Activated CD4-positive, alpha-beta T cell treated with anti-CD3 and anti-CD28 coated beads for 36 hours (primary cell): ENCODE data around the gene UBE2V1. TPM values are rescaled to one million over a fixed set of nuclear protein-coding genes. Genes with fewer than 3 reads are reported as not detected.

Source experiments
- ATAC-seq: fragments of 200-7000 bp; cut with Tn5 transposase; one replicate; pipeline ENCODE4 v1.10.0; 2021; ENCODE audit warnings: mild to moderate bottlenecking, moderate library complexity
- CTCF ChIA-PET: fragments of 350-600 bp; sonication (Branson Sonifier 250); formaldehyde crosslinking; loops from one replicate; lab custom pipeline; 2021; ENCODE audit warnings: antibody characterized with exemption; lab: Charles Lee
- POLR2A ChIA-PET: fragments of 350-600 bp; sonication (Branson Sonifier 250); formaldehyde crosslinking; loops from one replicate; lab custom pipeline; 2021; ENCODE audit warnings: antibody characterized with exemption, inconsistent platforms; lab: Charles Lee
- DNase-seq: peaks from one replicate; pipeline ENCODE4 v3.0.0-alpha.2; 2020
- H3K27ac Mint-ChIP-seq: one replicate; pipeline ENCODE4 v1.8.0; 2021; ENCODE audit warnings: mixed read lengths
- H3K27me3 Mint-ChIP-seq: one replicate; pipeline ENCODE4 v1.8.0; 2021; ENCODE audit warnings: mixed read lengths
- H3K36me3 Mint-ChIP-seq: one replicate; pipeline ENCODE4 v1.8.0; 2021; ENCODE audit warnings: low read depth, mixed read lengths
- H3K4me1 Mint-ChIP-seq: one replicate; pipeline ENCODE4 v1.8.0; 2021; ENCODE audit warnings: mixed read lengths
- H3K4me3 Mint-ChIP-seq: one replicate; pipeline ENCODE4 v1.8.0; 2021; ENCODE audit warnings: mild to moderate bottlenecking, moderate library complexity, mixed read lengths
- H3K9me3 Mint-ChIP-seq: one replicate; pipeline ENCODE4 v1.8.0; 2021; ENCODE audit warnings: low read depth, mixed read lengths
- intact Hi-C, 2 experiments: fragments of 100-400 bp; cut with DNase I in 1 of 2; cut with micrococcal nuclease in 1 of 2; formaldehyde crosslinking; loops; one replicate each; pipeline versions ENCODE4 v1.14.2 to v1.15.1; 2022 to 2024; cut with DNase I, micrococcal nuclease
- total RNA-seq, 2 experiments: library from RNA; stranded (reverse); gene quantifications; one replicate each; pipeline ENCODE4 v1.2.3, GENCODE V29; 2021

The UBE2V1 gene
- total RNA-seq, 2 experiments from 2014 or later, result 177 to 265 TPM

DNA sequence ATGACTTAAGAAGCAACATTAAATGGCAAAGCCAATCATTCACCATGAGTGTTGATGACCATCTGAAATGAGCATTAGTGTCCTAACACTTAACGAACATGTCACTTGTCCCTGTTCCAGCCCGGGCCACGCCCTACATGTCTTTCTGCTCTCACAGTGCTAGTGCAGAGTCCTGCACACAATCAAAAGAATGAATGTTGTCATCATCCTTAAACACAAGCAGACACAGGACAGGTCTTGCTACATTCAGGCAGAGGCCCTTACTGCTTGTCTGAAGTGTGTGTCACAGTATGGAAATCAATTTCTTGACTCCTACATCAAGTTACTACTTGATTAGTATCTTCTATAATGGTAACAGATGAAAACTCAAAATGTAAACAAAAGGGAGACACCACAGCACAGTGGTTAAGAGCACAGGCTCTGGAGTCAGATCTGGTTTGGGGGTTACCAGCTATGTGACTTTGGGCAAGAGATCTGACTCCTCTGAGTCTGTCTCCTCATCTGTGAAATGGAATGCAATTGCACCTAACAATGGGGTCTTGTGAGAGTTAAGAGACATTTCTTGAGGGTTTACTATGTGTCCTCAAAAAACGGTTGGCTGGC is 17.4 kb downstream of the UBE2V1 start:
- H3K4me3 Mint-ChIP-seq, result no peak overlapping the region
- no peaks in the 10 kb centered on the region for H3K9me3 Mint-ChIP-seq
- H3K27me3 Mint-ChIP-seq, result no peaks in the 10 kb centered on the region
- intact Hi-C loops, result no loop called here
- ATAC-seq (no peak), DNase-seq (no peak)
- ChIA-PET CTCF (interaction anchor here (0.6 to 4.9 kb wide), 4 partner anchors 10 to 416 kb away, joined by 3 to 40 read pairs (median 4); no protein-coding TSS in a partner anchor), POLR2A (no interaction called here)
- peak overlapping the region; percentile 70 for H3K27ac Mint-ChIP-seq
- H3K36me3 Mint-ChIP-seq, result peaks cover 37% of the 10 kb centered on the region
- H3K4me1 Mint-ChIP-seq, result peaks cover 42% of the 10 kb centered on the region

GRCh38 chr20:50094522-50094921 is 18.4 kb downstream of the UBE2V1 start:
- peaks cover 48% of the 10 kb centered on the region for H3K4me1 Mint-ChIP-seq
- no peak overlapping the region for H3K4me3 Mint-ChIP-seq
- no peak for DNase-seq
- ChIA-PET POLR2A (no interaction called here), CTCF (interaction anchor here (0.7 to 1.0 kb wide), 4 partner anchors 9 to 24 kb away, joined by 3 read pairs; no protein-coding TSS in a partner anchor)
- peak overlapping the region; percentile 37 for H3K27ac Mint-ChIP-seq
- H3K9me3 Mint-ChIP-seq, result no peaks in the 10 kb centered on the region
- intact Hi-C loops, result no loop called here
- H3K36me3 Mint-ChIP-seq, result peaks cover 40% of the 10 kb centered on the region
- no peak for ATAC-seq
- no peaks in the 10 kb centered on the region for H3K27me3 Mint-ChIP-seq

DNA sequence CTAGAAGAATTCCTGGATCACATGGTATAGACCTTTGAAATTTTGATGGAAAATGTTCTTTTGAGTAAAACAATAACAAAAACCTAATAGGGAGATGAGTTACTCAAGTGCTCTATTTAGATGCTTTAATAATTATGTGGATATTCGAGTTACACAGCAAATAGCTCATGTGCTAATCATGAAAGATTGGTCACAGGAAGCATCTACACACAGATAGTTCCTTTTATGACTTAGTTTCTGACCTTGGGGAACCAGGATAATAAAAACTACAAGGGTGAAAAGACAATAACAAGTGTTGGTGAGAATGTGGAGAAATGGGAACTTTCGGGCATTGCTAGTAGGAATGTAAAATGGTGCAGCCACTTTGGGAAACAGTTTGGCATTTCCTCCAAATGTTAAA is 19.7 kb downstream of the UBE2V1 start:
- ChIA-PET CTCF (interaction anchor here (0.7 to 1.3 kb wide), 6 partner anchors 10 to 150 kb away, joined by 3 to 6 read pairs (median 3); no protein-coding TSS in a partner anchor), POLR2A (interaction anchor here (1.2 kb wide), 1 partner anchor 16 kb away, joined by 4 read pairs; no protein-coding TSS in a partner anchor)
- Mint-ChIP-seq H3K36me3 (peaks cover 33% of the 10 kb centered on the region), H3K9me3 (no peaks in the 10 kb centered on the region), H3K4me3 (no peak overlapping the region), H3K27me3 (no peaks in the 10 kb centered on the region), H3K27ac (no peak overlapping the region), H3K4me1 (peaks cover 47% of the 10 kb centered on the region)
- ATAC-seq (no peak), DNase-seq (no peak)
- intact Hi-C loops, result no loop called here

- ChIA-PET CTCF (interaction anchor here (0.7 to 1.3 kb wide), 4 partner anchors 9 to 149 kb away, joined by 3 to 6 read pairs (median 3); no protein-coding TSS in a partner anchor), POLR2A (interaction anchor here (1.2 kb wide), 1 partner anchor 17 kb away, joined by 4 read pairs; no protein-coding TSS in a partner anchor)
- Mint-ChIP-seq H3K36me3 (peaks cover 25% of the 10 kb centered on the region), H3K27me3 (no peaks in the 10 kb centered on the region), H3K27ac (no peak overlapping the region), H3K4me3 (no peak overlapping the region), H3K9me3 (no peaks in the 10 kb centered on the region), H3K4me1 (peaks cover 39% of the 10 kb centered on the region)
- ATAC-seq, result no peak
- DNase-seq, result no peak
- intact Hi-C loops, result no loop called here
These were observed 20.5 kb downstream of the UBE2V1 start for GRCh38 chr20:50092436-50092835.

GRCh38 chr20:50089787-50090177 is 23.2 kb downstream of the UBE2V1 start:
- ChIA-PET CTCF (interaction anchor here (0.9 to 1.4 kb wide), 3 partner anchors 18 to 104 kb away, joined by 3 to 4 read pairs (median 3); no protein-coding TSS in a partner anchor), POLR2A (no interaction called here)
- Mint-ChIP-seq H3K9me3 (no peaks in the 10 kb centered on the region), H3K27ac (peak overlapping the region; percentile 20), H3K4me3 (no peak overlapping the region), H3K27me3 (no peaks in the 10 kb centered on the region), H3K4me1 (peaks cover 50% of the 10 kb centered on the region), H3K36me3 (peaks cover 19% of the 10 kb centered on the region)
- ATAC-seq (no peak), DNase-seq (no peak)
- intact Hi-C loops, result no loop called here

DNA sequence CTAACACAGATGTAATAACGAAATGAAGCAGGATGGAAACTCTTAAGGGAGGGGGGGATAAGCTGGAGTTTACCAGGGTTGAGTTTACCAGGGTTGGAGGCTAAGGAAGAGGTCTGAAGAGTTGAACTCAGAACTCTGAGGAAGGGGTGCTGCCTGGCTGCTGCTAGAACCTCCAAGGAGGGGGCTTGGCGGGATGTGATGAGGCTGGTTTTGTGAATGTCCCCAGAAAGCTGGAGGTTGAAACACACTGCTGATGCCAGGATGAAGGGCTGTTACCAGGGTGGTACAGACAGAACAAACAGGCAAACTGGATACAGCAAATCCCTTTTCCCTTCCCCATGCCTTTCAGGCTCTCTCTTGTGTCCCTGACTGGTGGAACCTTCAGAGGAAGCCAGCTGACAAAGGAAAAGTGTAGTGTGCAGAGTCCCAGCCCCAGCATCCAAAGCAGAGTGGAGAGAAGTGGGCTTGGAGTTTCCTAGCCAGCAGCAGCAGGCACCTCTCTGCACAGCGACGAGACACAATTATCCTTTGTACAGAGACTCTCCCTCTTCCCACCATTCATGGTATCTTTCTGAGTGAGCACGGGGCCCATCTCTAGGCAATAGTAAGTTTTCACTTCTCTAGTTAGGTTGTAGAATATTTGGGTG is 23.7 kb downstream of the UBE2V1 start:
- CTCF ChIA-PET, result interaction anchor here (0.6 to 1.4 kb wide), 8 partner anchors 9 to 383 kb away, joined by 3 to 5 read pairs (median 4); no protein-coding TSS in a partner anchor
- ATAC-seq (no peak), DNase-seq (no peak)
- POLR2A ChIA-PET, result no interaction called here
- intact Hi-C loops, result no loop called here
- Mint-ChIP-seq H3K27me3 (no peaks in the 10 kb centered on the region), H3K9me3 (no peaks in the 10 kb centered on the region), H3K4me3 (no peak overlapping the region), H3K36me3 (peaks cover 14% of the 10 kb centered on the region), H3K27ac (peak overlapping the region; percentile 34), H3K4me1 (peaks cover 50% of the 10 kb centered on the region)

DNA sequence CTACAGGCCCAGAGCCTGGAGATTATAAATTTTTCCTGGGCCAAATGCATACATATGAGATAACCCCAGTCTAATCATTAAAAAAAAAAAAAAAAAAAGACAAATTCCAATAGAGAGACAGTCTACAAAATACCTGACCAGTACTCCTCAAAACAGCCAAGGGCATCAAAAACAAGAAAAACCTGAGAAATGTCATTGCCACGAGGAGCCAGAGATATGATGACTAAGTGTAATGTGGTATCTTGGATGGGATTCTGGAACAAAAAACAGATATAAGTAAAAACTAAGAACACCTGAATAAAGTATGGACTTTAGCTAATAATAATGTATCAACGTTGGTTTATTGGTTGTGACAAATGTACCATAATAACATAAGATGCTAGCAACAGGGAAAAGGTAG is 24.9 kb downstream of the UBE2V1 start:
- no peak for DNase-seq
- no peak for ATAC-seq
- H3K4me1 Mint-ChIP-seq, result peaks cover 45% of the 10 kb centered on the region
- H3K27me3 Mint-ChIP-seq, result no peaks in the 10 kb centered on the region
- intact Hi-C loops, result no loop called here
- POLR2A ChIA-PET, result no interaction called here
- H3K27ac Mint-ChIP-seq, result no peak overlapping the region
- no peak overlapping the region for H3K4me3 Mint-ChIP-seq
- CTCF ChIA-PET, result interaction anchor here (0.5 to 1.7 kb wide), 3 partner anchors 13 to 396 kb away, joined by 3 to 4 read pairs (median 4); no protein-coding TSS in a partner anchor
- peaks cover 11% of the 10 kb centered on the region for H3K36me3 Mint-ChIP-seq
- no peaks in the 10 kb centered on the region for H3K9me3 Mint-ChIP-seq

DNA sequence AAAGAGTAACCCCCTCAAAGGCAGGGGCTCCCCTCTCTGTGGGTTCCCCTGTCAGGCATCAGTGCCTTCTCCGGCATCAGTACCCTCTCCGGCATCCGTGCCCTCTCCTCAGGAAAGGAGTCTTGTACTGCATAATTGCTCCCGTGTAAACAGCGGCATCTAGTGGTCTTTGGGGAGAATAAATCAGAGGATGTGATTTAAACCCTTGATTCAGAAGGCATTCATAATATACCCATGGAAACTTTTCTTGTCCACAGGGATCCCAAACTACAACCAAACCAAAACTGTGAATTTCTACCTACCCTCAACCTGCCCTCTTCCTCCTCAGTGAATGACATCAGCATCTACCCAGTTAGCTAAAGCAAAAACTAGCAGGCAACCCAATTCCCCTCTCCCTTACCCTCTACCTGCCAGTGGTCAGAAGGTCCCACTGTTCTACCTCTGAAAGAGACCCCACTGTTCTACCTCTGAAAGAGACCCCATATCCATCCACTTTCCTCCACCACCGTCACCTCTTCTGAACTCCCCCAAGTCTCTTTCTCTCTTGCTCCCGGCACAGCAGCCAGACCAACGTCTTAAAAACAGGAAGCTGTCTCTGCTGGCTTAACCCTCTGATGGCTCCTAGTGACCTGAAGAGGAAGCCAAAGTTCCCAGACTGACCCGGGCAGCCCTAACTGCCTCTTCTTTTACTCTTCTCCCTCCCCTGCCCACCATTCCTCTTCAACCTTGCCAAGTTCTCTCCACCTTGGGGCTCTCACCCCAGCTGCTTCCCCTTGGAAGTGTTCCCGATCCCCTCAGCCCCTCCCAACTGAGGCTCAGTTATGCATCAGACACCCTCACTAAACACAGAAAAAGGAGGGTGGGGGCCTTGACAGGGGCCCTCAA is 27.2 kb downstream of the UBE2V1 start:
- Mint-ChIP-seq H3K36me3 (peaks cover 24% of the 10 kb centered on the region), H3K27ac (peak overlapping the region; percentile 51), H3K27me3 (no peaks in the 10 kb centered on the region), H3K4me3 (peak overlapping the region; percentile 1), H3K4me1 (peaks cover 33% of the 10 kb centered on the region), H3K9me3 (no peaks in the 10 kb centered on the region)
- POLR2A ChIA-PET, result interaction anchor here (0.6 to 1.0 kb wide), 3 partner anchors 18 to 621 kb away, joined by 3 to 4 read pairs (median 3); no protein-coding TSS in a partner anchor
- ATAC-seq (peak; percentile 92), DNase-seq (peak; percentile 58)
- CTCF ChIA-PET, result interaction anchor here (0.6 to 5.5 kb wide), 25 partner anchors 9 to 485 kb away, joined by 3 to 56 read pairs (median 3); no protein-coding TSS in a partner anchor
- intact Hi-C loops, result loop anchor here in 1 of 2 experiments (1.0 kb wide), 1 partner anchor 106 kb away; no protein-coding TSS in a partner anchor

DNA sequence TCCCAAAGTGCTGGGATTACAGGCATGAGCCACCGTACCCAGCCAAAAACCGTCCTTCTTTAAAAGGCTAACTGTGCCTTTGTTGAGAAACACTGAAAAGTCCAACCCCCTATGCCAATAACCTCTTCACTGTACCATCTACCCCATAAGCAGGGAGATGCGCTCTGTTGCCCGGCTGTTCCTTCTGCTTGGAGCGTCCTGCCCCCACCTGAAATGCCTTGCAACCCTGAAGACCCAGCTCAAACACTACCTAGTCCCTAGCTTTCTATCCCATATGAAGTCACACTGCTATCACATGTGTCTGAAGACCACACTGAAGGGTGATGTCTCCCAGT is 27.8 kb downstream of the UBE2V1 start:
- H3K27me3 Mint-ChIP-seq, result no peaks in the 10 kb centered on the region
- peaks cover 20% of the 10 kb centered on the region for H3K36me3 Mint-ChIP-seq
- H3K4me1 Mint-ChIP-seq, result peaks cover 29% of the 10 kb centered on the region
- ATAC-seq (no peak), DNase-seq (no peak)
- H3K27ac Mint-ChIP-seq, result no peak overlapping the region
- intact Hi-C loops, result loop anchor here in 1 of 2 experiments (1.0 kb wide), 1 partner anchor 106 kb away; no protein-coding TSS in a partner anchor
- H3K9me3 Mint-ChIP-seq, result no peaks in the 10 kb centered on the region
- POLR2A ChIA-PET, result interaction anchor here (0.6 kb wide), 1 partner anchor 622 kb away, joined by 3 read pairs; no protein-coding TSS in a partner anchor
- no peak overlapping the region for H3K4me3 Mint-ChIP-seq
- CTCF ChIA-PET, result interaction anchor here (0.5 to 5.5 kb wide), 21 partner anchors 9 to 395 kb away, joined by 3 to 56 read pairs (median 3); no protein-coding TSS in a partner anchor

GRCh38 chr20:50083034-50083433 is 29.9 kb downstream of the UBE2V1 start:
- DNase-seq (no peak), ATAC-seq (no peak)
- ChIA-PET CTCF (interaction anchor here (0.6 to 5.5 kb wide), 8 partner anchors 10 to 103 kb away, joined by 3 to 56 read pairs (median 12); no protein-coding TSS in a partner anchor), POLR2A (no interaction called here)
- Mint-ChIP-seq H3K9me3 (no peaks in the 10 kb centered on the region), H3K27ac (no peak overlapping the region), H3K4me1 (peaks cover 16% of the 10 kb centered on the region), H3K36me3 (peaks cover 18% of the 10 kb centered on the region), H3K27me3 (no peaks in the 10 kb centered on the region), H3K4me3 (no peak overlapping the region)
- intact Hi-C loops, result no loop called here
